ENCODE results near the gene KIRREL1.

Gene KIRREL1

GRCh38 chr1:158053276-158053675, 59.8 kb downstream of the KIRREL1 start:
- no peak for TF ChIP-seq JUND (IDR thresholded peaks at IDR 0.05; ENCODE audit: low read depth)
- no peak for DNase-seq (ENCODE audit: low read depth in 1 of 2, low spot score in 1 of 2)
- in situ Hi-C loops (cut with HindIII; ENCODE audit: low pct_unique_long_range_greater_than_20kb, low sequenced_read_pairs), result no loop called here

- TF ChIP-seq JUND (IDR thresholded peaks at IDR 0.05; ENCODE audit: low read depth), result no peak
- in situ Hi-C loops (cut with HindIII; ENCODE audit: low pct_unique_long_range_greater_than_20kb, low sequenced_read_pairs), result no loop called here
- DNase-seq (ENCODE audit: low read depth in 1 of 2, low spot score in 1 of 2), result no peak
Observed at GRCh38 chr1:158054721-158055120, 61.3 kb downstream of the KIRREL1 start.

- in situ Hi-C loops (cut with HindIII; ENCODE audit: low pct_unique_long_range_greater_than_20kb, low sequenced_read_pairs), result no loop called here
- no peak for DNase-seq (ENCODE audit: low read depth in 1 of 2, low spot score in 1 of 2)
- no peak for TF ChIP-seq JUND (IDR thresholded peaks at IDR 0.05; ENCODE audit: low read depth)
Observed at GRCh38 chr1:158055854-158056253, 62.4 kb downstream of the KIRREL1 start.

- no peak for DNase-seq (ENCODE audit: low read depth in 1 of 2, low spot score in 1 of 2)
- in situ Hi-C loops (cut with HindIII; ENCODE audit: low pct_unique_long_range_greater_than_20kb, low sequenced_read_pairs), result no loop called here
- TF ChIP-seq JUND (IDR thresholded peaks at IDR 0.05; ENCODE audit: low read depth), result no peak
Observed at GRCh38 chr1:158056498-158056897, 63.1 kb downstream of the KIRREL1 start.

- in situ Hi-C loops (cut with HindIII; ENCODE audit: low pct_unique_long_range_greater_than_20kb, low sequenced_read_pairs), result no loop called here
- no peak for DNase-seq (ENCODE audit: low read depth in 1 of 2, low spot score in 1 of 2)
- no peak for TF ChIP-seq JUND (IDR thresholded peaks at IDR 0.05; ENCODE audit: low read depth)
Observed at GRCh38 chr1:158058237-158058985, 65.0 kb downstream of the KIRREL1 start.

- in situ Hi-C loops (cut with HindIII; ENCODE audit: low pct_unique_long_range_greater_than_20kb, low sequenced_read_pairs), result no loop called here
- no peak for TF ChIP-seq JUND (IDR thresholded peaks at IDR 0.05; ENCODE audit: low read depth)
- no peak for DNase-seq (ENCODE audit: low read depth in 1 of 2, low spot score in 1 of 2)
Observed at GRCh38 chr1:158059984-158060383, 66.5 kb downstream of the KIRREL1 start.

GRCh38 chr1:158062174-158062573, 68.7 kb downstream of the KIRREL1 start:
- DNase-seq (ENCODE audit: low read depth in 1 of 2, low spot score in 1 of 2), result no peak
- TF ChIP-seq JUND (IDR thresholded peaks at IDR 0.05; ENCODE audit: low read depth), result no peak
- in situ Hi-C loops (cut with HindIII; ENCODE audit: low pct_unique_long_range_greater_than_20kb, low sequenced_read_pairs), result no loop called here

- in situ Hi-C loops (cut with HindIII; ENCODE audit: low pct_unique_long_range_greater_than_20kb, low sequenced_read_pairs), result no loop called here
- no peak for DNase-seq (ENCODE audit: low read depth in 1 of 2, low spot score in 1 of 2)
- TF ChIP-seq JUND (IDR thresholded peaks at IDR 0.05; ENCODE audit: low read depth), result no peak
Observed at GRCh38 chr1:158067662-158068061, 74.2 kb downstream of the KIRREL1 start.

GRCh38 chr1:158068918-158069317, 75.5 kb downstream of the KIRREL1 start:
- no peak for TF ChIP-seq JUND (IDR thresholded peaks at IDR 0.05; ENCODE audit: low read depth)
- no peak for DNase-seq (ENCODE audit: low read depth in 1 of 2, low spot score in 1 of 2)
- in situ Hi-C loops (cut with HindIII; ENCODE audit: low pct_unique_long_range_greater_than_20kb, low sequenced_read_pairs), result no loop called here

- DNase-seq (ENCODE audit: low read depth in 1 of 2, low spot score in 1 of 2), result no peak
- in situ Hi-C loops (cut with HindIII; ENCODE audit: low pct_unique_long_range_greater_than_20kb, low sequenced_read_pairs), result no loop called here
- no peak for TF ChIP-seq JUND (IDR thresholded peaks at IDR 0.05; ENCODE audit: low read depth)
Observed at GRCh38 chr1:158071138-158071537, 77.7 kb downstream of the KIRREL1 start.

GRCh38 chr1:158075078-158075477, 81.6 kb downstream of the KIRREL1 start:
- in situ Hi-C loops (cut with HindIII; ENCODE audit: low pct_unique_long_range_greater_than_20kb, low sequenced_read_pairs), result no loop called here
- TF ChIP-seq JUND (IDR thresholded peaks at IDR 0.05; ENCODE audit: low read depth), result no peak
- no peak for DNase-seq (ENCODE audit: low read depth in 1 of 2, low spot score in 1 of 2)

- no peak for TF ChIP-seq JUND (IDR thresholded peaks at IDR 0.05; ENCODE audit: low read depth)
- in situ Hi-C loops (cut with HindIII; ENCODE audit: low pct_unique_long_range_greater_than_20kb, low sequenced_read_pairs), result no loop called here
- no peak for DNase-seq (ENCODE audit: low read depth in 1 of 2, low spot score in 1 of 2)
Observed at GRCh38 chr1:158076441-158076840, 83.0 kb downstream of the KIRREL1 start.

GRCh38 chr1:158077411-158078256, 84.2 kb downstream of the KIRREL1 start:
- no peak for TF ChIP-seq JUND (IDR thresholded peaks at IDR 0.05; ENCODE audit: low read depth)
- in situ Hi-C loops (cut with HindIII; ENCODE audit: low pct_unique_long_range_greater_than_20kb, low sequenced_read_pairs), result no loop called here
- DNase-seq (ENCODE audit: low read depth in 1 of 2, low spot score in 1 of 2), result no peak

Measured in T47D (cell line).